Activated naive CD8-positive, alpha-beta T cell treated with anti-CD3 and anti-CD28 coated beads, Interleukin-2, amount 50 U/mL, for 16 hours (primary cell): ENCODE data around the gene TNFSF8.

Experiments
- DNase-seq: peaks from one replicate; pipeline ENCODE4 v3.0.0-alpha.2; 2020; ENCODE audit warnings: low read depth, low spot score

Gene TNFSF8

DNA sequence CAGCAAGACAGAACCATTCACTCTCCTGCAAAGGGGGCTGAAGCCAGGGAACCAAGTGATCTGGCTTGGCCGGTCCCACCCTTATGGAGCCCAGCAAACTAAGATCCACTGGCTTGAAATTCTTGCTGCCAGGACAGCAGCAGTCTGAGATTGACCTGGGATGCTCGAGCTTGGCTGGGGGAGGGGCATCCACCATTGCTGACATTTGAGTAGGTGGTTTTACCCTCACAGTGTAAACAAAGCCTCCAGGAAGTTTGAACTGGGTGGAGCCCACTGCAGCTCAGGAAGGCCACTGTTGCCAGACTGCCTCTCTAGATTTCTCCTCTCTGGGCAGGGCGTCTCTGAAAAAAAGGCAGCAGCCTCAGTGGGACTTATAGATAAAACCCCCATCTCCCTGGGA lies 60.5 kb downstream of the TNFSF8 start:
- DNase-seq: no peak

DNA sequence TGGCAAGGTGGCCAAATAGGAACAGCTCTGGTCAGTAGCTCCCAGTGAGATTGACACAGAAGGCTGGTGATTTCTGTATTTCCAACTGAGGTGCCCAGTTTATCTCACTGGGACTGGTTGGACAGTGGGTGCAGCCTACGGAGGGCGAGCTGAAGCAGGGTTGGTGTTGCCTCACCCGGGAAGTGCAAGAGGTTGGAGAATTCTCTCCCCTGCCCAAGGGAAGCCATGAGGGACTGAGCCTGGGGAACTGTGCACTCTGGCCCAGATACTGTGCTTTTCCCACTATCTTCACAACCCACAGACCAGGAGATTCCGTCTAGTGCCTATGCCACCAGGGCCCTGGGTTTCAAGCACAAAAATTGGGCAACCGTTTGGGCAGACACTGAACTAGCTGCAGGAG lies 61.0 kb downstream of the TNFSF8 start:
- DNase-seq: no peak

DNA sequence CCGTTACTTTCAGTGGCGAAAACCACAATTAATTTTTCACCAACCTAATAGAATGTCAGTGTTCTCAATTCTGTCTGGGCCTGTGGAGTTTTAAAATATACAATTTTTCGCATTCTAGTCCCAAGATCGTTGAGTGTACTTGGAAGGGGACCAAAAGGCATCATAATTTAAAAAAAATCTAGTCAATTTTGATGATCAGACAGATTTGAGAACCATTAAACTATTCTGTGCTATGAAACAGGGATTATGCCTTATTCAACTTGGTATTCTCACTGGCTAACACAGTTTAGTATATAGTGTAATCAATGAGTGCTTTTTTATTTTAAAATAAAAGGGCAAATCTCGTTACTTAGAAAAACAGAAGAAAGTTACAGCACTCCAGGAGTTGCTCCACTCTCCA lies 63.1 kb downstream of the TNFSF8 start:
- DNase-seq: no peak

DNA sequence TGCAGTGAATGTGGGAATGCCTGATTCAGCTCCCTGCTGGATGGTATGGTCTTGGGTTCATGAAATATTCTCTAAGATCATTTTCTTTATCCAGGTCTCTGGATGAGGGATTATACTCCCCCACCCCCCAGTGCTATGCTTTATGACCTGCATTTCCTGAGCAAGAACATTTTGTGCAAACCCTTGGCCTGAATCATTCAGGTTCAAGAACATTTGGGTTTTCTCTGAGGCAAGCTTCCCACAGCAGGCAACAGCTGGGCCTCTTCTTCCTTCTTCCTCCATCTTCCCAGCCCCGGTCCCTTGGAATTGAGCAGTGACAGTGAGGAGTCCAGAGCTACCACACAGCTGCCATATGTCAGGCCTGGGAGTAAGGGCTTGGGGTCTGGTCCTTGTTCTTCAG lies 65.9 kb downstream of the TNFSF8 start:
- no peak for DNase-seq

DNA sequence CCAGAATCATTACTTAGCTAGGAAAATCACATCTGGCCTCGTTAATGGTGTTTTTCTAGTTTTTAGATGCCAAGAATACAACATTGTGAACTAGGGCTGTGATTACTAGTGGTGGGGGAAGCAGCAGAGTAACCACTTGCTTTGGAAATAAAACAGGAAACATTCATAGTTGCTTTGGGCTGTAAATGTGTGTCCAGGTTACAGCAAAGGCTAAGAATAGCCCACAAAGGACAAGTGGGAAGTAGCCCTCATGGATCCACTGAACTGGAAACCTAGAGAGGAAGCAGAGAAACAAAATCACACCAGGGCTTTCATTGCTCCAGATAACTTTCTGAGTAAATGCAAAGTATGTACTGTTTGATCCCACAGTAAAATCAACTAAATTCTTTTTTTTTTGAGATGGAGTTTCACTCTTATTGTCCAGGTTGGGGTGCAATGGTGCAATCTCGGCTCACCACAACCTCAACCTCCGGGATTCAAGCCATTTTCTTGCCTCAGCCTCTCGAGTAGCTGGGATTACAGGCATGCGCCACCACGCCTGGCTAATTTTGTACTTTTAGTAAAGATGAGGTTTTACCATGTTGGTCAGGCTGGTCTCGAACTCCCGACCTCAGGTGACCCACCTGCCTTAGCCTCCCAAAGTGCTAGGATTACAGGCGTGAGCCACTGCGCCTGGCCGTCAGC lies 68.3 kb downstream of the TNFSF8 start:
- no peak for DNase-seq

DNA sequence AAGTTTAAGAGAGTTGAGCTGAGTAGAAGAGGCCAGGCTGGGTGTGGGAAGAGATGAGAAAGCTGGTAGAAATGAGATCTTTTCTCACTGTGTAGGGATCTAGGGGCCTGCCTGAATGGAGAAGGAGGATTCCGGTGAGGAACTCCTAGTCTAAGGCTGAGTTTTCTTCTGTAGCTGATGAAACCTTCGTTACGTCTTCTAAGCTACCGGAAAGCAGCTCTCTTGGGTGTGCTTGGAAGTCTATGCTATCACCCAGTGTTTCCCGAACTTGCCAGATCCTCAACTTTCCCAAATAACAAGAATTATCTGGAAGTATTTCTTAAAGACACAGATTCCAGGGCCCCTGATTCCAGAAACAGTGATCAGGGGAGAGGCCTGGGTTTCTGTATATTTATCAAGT lies 69.1 kb downstream of the TNFSF8 start:
- no peak for DNase-seq

DNA sequence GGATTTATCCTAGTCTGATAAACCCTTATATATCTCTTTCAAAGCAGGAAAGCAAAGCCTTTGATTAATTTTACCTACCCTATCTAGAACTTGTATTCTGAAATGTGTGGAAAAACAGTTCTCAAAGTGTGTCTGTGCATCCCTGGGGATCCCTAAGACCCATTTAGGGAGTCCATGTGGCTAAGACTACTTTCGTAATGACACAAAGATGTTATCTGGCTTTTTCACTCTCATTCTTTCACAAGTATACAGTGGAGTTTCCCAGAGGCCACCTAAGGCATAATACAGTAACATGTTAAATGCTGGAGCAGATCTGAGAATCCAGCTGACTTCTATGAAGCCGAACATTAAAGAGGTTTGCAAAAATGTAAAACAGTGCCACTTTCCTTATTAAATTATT lies 70.2 kb downstream of the TNFSF8 start:
- no peak for DNase-seq

DNA sequence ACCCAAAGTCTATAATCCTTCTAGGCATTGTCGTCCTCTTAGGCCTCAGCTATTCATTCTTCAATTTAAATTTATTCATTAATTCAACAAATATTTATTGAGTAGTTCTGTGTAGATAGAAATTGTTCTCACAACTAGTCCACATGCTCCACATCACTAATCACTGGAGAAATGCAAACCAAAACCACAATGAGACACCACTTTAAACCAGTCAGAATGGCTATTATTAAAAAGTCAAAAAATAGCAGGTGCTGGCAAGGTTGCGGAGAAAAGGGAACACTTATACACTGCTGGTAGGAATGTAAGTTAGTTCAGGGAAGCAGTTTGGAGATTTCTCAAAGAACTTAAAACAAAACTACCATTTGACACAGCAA lies 73.5 kb downstream of the TNFSF8 start:
- DNase-seq: no peak

DNA sequence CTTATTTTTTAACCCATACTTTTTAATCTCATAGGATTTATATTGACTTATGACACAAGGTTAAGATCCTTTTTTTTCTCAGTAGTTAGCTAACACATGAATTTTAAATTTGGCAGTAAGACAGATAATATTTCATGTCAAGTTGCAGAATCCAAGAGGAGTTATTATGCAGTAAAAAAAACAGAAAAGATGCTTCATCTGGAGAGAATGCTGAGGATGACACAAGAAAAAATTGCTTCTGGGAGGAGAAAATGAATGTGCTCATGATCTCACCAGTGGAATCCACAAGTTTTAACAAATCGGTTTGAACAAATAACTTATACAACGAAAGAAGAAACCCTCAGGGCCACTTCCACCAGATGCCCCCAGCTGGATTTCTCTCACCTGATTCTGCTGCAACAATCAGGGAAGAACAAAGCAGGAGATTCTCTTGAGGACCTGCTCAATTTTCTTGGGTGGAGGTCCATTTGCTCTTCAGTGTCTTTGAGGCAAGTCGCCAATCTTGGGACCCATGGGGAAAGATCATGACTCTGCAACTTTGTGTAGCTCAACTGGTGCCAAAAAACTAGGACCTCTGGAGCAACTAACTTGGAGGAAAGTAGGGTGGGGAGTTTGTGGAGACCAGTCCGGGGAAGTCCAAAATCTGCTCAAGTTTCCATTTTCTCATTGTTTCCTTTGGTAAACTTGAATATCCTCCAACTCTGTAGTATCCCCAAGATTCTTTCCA lies 74.0 kb downstream of the TNFSF8 start:
- DNase-seq: no peak

DNA sequence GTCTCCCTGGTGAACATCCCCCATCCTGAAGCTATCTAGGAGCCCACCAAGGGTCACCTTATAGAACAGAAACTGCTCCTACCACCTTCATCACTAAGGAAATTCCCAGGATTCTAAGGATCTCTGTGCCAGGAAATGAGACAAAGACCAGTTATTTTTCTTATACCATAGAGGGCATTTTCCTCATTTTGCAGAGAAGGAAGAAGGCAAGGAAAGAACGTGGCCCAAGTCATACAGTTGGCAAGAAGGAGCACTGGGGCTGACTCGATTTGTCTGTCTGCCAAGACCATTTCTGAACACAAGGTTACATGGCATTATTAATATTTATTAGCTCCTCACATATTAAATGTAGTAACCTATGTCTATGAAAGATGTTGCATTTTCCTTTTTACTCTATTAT lies 74.9 kb downstream of the TNFSF8 start:
- no peak for DNase-seq

DNA sequence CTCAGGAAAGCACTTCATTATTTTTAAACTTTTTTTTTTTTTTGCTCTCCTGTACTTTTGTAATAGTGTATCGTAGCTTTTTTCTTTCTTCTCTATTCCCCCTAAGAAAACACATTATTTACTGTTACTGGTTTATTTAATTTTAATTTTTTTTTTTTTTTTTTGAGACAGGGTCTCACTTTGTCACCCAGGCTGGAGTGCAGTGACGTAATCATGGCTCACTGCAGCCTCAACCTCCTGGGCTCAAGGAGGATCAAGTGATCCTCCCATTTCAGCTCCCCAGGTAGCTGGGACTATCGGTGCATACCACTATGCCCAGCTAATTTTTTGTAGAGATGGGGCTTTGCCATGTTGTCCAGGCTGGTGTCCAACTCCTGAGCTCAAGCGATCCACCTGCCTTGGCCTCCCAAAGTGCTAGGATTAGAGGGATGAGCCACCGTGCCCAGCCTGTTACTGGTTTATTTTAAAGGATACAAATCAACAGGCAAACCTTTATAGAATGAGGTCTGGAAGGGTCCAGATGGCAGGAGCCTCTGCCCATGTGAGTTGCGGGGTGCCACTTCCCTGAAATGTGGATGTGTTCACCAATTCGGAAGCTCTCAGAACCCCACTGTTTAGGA lies 75.5 kb downstream of the TNFSF8 start:
- no peak for DNase-seq

DNA sequence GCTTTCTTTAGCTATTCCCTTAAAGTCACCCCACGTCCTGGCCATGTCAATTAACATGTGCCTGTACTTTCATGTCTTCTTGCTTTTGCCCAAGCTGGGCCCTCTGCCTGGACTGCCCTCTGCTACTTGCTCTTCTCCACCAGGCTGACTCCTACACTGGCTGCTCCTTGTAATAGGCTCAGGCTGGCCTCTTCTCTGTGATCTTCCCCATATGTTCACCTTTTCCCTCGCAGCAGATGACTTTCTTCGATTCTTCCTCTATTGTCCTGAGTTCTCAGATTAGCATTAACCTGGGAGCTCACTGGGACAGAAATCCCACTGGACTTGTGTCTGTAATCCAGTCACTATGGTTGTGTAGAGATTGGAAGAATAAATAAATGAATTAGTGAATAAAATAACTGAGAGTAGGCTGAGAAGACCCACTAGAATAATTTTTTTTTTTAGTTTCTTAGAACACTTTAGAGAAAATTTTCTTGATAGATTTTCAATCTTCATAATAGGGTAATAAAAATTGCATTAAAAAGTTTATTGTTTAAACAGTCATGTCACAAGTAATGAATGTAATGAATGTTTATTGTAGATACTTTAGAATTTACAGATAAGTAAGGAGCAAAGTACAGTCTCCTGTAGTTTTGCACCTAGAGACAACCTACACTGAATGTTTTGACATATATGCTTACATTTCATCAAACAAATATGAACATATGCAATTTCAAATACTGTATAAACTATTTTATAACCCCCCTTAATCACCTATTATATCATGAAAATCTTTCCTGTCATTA lies 77.1 kb downstream of the TNFSF8 start:
- DNase-seq: no peak

DNA sequence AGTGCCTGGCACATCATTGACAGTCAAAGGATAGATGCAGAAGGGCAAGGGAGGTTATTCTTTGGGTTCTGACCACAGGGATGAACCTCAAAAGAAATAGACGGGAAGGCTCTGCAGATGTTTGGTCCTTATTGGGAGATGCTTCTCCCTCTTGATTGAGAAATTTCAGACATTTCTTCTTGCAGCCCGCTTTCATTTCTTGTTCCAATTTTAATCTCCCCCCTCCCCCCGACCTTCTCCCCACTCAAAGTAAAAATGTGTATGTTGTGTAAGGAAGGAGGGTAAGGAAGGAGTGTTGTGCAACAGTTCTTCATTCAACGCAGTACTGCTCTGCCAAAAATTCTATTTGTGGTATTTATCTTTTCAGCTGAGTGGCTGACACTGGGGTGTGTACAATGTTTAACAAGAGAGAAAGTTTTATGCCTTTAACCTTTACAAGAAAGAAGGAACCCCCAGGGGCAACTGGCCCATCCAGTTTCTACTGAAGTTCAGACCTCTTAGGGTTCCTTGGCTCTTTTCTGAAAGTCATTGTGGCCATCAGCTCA lies 78.3 kb downstream of the TNFSF8 start:
- DNase-seq: no peak

DNA sequence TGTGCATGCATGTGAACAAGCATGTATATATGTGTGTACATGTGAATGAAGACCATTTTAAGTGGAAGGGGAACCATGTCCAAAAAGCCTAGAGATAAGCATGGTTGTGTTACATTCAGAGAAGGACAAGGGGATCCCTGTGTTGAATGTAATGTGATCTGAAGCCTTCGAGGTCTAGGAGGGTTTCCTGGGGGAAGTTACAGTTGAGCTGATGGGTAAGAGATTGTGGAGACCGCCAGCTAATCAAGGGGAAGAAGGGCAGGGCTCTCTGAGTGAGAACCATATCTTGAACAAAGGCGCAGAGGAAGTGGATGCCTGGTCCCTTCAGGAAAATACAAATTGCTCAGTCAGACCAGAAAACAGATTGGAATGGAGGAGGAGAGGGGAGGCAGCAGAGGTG lies 79.1 kb downstream of the TNFSF8 start:
- DNase-seq: no peak
